DMS153 treated with DMSO at 0.1 percent for 48 hours (cell line): ENCODE measurements around the gene GGTLC2.
A peak's percentile ranks its signal among the peaks of the same experiment; 100 is the strongest.

ENCODE experiments used
- DNase-seq: peaks from one replicate; lab custom pipeline; 2025; ENCODE audit not compliant: unreplicated experiment; lab: John Stamatoyannopoulos, UW

The GGTLC2 gene

DNA sequence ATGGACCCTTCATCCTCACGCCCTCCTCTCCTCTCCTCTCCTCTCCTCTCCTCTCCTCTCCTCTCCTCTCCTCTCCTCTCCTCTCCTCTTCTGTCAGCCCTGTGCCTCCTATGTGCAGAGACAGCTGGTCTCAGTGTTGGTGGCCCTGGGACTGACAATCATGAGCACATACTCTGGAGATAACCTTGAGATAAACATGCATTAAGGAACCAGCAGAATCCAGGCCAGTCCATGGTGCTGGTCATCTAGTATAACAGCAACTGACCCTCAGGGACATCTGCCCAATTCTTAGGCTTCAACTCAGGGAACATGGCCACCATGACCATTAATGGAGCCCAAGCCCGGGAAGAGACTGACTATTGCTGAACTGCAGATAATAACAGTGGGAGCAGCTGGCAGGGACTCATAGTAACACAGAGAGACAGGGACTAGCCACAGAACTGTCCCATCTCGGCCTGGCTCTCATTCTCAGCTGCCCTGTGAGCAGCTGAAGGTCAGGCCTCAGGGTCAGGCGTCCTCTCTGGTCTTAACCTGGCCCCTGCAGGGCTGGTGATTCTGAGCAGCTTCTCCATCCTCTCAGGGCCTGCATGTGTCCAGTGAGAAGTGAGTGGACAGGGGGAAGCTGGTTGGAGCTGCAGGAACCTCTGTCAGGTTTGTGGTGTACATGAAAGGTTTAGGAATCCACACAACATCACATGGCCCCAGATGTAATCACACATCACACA is 45.4 kb downstream of the GGTLC2 start:
- no peak for DNase-seq

DNA sequence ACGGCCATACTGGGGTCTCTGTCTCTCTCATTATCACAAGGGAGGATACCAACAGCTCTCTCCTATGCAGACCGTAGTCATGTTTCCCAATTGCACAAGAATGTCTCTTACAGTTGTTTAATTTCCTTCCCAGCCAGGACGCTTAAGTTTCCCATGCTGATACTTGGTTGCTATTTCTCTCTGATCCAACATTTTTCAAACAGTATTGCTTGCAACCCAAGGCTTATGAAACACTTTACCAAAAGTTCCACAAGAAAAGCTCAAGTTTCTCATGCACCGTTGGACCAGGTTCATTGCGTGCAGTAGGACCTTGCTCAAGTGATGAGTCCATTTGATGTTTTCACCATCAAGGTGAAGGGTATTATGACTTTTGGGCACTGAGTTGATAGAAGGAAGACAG is 46.6 kb downstream of the GGTLC2 start:
- no peak for DNase-seq

DNA sequence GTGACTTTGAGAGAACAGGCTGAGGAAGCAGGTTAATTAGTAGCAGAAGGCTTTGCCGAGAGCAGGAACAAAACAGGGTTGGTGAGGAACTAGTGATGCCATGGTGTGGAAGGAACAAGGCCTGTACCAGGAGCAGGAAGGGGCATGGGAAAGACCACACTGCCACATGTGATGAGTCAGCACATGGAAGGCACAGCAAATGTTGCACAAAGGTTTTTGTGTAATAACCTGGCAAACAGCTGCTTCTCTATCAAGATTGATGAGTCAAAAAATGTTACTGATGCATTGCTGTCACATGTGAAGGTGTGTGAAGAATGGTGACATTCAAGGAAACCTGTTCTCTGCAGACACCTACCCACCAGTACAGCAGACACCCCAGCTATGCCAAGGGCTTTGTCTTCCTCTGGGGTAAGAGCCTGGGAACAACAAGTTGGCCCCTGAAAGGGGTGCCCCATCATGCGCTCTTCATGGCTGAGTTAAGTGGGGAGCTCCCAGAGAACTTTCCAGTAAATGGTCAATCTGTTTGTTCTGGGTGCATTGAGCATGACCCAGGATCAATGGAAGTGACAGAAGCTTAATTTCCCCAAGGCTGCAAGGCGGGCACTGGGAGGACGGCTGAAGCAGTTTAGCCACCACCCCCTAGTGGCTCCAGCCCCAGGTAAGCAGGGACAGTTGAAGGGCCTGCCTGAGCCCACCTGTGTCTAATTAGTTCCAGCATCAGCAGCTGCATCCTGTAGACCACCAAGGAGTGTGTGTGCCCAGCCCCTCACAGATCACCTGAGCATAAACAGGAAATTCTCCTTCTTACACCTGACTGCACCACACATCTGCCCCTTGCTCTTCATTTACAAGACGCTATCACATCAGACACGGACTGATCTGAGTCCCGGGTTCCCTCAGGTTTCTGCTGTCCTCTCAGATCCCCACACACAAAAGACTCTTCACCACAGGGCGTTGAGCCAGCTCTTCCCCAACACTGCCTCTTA is 47.6 kb downstream of the GGTLC2 start:
- no peak for DNase-seq

DNA sequence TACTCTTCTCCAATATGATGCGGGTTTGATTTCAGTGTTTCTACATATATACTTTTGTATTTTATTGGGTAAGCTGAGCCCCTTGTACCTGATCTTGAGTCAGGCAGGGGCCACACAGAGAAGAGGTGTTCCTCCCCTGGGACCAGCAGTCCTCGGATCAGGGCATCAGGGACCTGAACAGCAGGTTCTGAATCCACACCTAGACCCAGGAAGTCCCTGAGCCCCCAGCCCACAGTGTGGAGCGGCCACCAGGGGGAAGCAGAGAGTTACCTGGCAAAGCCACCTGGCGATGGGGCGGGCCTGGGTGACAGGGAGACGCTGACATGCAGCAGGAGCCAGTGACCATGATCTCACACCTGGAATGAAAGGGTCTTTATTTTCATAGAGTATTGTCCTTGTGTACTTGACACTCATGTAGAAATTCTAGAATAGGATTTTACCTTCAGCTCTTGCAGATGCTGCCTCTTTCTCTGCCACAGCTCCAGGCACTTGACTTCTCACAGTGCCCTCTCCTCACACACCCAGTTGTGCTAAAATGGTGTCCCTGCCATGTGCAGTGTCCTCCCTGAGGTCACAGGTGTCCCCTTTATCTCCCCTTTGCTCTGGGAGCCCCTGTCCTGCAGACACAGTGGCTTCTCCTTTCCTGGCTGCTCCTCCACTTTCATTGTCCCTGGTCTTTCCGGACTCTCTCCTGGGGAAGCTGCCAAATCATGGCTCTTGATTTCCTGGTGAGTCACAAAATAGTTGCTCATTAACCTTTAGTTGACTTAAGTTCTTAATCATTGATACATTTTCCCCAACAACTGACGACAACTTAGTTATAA is 48.5 kb downstream of the GGTLC2 start:
- DNase-seq = peak; percentile 41

DNA sequence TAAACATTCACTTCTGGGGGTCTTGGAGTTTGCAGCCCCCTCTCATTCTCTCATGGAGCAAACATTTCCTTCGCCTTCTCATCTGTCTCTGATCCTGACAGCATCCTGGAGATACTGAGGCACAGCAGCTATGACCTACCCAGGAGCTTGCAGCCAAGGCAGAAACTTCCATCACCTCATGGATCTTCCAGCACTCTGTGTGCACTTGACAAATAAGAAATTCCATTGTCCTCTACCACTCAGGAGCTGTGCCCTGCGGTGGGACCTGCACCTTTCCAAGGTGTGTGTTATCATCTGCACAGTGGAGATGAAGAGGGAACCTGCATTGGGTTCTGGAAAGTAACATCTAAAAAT is 49.1 kb downstream of the GGTLC2 start:
- no peak for DNase-seq

DNA sequence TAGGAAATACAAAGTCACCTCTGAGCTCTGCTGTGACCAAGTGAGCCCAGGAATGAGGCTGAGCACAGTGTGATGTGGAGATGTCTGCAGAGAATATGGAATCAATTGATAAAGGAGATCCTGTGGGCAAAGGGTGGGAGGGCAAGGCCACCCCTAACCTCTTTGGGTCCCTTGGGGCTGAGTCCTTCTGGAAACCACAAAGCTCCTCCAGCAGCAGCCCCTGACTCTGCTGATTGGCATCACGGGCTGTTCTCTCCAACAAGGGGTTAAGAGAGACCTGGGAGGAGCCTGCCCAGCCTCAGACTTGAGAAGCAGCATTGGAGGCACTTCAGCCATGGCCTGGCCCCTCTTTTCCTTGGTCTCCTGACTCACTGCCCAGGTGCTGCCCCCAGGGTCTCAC is 49.7 kb downstream of the GGTLC2 start:
- no peak for DNase-seq

DNA sequence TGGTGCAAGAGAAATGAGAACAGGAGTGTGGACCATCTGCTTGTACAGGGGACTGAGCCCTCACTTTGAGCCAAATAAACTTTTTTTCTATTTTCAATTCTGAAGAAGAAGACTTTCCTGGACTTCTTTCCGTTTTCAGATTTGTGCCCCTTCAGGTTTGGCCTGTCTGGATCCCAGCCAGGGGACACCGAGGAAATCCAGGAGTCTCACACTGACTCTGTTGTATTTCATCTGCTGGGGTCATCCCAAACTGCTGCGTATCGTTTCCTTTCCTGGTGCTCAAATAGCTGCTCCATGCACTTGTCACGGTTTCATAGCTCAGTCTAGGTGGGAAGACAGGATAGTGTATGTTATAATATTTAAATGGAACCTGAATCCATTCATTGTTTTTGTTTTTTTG is 51.7 kb downstream of the GGTLC2 start:
- DNase-seq = no peak
